Ovary (tissue), 3 donors: Measurements from ENCODE around the gene PPP2R1A.

Experiments
- EP300 ChIP-seq: sonication (generic); formaldehyde crosslinking; IDR thresholded peaks from one replicate; pipeline ENCODE4 v1.6.1; 2017; ENCODE audit warnings: antibody characterized with exemption
- POLR2A ChIP-seq: fragments of 450-650 bp; IDR thresholded peaks from one replicate; pipeline ENCODE4 v1.6.1; 2017; ENCODE audit warnings: antibody characterized with exemption, mild to moderate bottlenecking, moderate library complexity
- TF ChIP-seq, protein P1 (sequence below), 3 donors: fragments of 450-650 bp in 2 of 3; fragments of 200-600 bp in 1 of 3; IDR thresholded peaks; one replicate each; pipeline versions ENCODE4 v1.5.1 to v1.8.0; 2016 to 2022; ENCODE audit warnings: antibody characterized with exemption in 3 of 3, mild to moderate bottlenecking in 1 of 3
- donor health status: DM: no; HTN: no; CAD: no.

DNA sequence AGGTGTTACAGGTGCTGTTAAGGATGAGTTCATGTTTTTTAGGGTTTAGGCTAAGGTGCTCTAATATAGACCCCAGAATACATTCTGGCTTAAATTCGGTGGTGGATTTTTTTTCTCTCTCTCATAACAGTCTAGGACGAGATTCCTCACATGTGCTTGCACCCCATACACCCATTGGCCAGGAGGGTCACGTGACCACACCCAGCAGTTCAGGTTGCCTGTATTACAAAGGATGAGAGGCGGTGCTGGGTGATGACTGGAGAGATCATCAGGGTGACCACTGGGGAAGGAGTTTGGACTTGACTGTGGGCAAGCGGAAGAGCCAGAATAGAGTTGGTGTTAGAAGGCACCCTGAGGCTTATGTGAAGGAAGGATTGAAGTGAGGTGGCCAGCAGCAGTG is 27.7 kb downstream of the PPP2R1A start:
- TF ChIP-seq, protein P1, sequence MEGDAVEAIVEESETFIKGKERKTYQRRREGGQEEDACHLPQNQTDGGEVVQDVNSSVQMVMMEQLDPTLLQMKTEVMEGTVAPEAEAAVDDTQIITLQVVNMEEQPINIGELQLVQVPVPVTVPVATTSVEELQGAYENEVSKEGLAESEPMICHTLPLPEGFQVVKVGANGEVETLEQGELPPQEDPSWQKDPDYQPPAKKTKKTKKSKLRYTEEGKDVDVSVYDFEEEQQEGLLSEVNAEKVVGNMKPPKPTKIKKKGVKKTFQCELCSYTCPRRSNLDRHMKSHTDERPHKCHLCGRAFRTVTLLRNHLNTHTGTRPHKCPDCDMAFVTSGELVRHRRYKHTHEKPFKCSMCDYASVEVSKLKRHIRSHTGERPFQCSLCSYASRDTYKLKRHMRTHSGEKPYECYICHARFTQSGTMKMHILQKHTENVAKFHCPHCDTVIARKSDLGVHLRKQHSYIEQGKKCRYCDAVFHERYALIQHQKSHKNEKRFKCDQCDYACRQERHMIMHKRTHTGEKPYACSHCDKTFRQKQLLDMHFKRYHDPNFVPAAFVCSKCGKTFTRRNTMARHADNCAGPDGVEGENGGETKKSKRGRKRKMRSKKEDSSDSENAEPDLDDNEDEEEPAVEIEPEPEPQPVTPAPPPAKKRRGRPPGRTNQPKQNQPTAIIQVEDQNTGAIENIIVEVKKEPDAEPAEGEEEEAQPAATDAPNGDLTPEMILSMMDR (IDR thresholded peaks at IDR 0.05): no peak
- TF ChIP-seq POLR2A (no peak), EP300 (no peak)
